Measurements from ENCODE around the gene KCTD8.

The KCTD8 gene

DNA sequence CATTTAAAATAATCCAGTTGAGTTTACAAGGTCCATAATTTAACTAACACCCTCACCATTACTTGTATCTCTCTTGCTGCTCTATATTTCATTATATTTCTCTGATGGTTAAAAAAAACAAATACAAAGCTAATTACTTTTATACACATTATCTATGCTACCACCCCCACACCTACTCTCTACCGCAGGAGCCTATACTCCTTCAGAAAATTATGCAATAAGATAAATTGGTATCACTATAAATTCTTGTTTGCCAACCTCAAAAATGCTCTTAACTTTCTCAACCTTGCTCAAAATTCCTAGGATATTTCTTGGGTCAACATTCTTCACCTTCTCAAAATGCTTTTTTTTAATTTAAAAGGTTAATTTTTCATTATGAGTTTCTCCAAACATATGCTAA is 282.7 kb downstream of the KCTD8 start:
- DNase-seq (ENCODE audit: low read depth): no peak
- no peak overlapping the region for H3K4me3 ChIP-seq (ENCODE audit: low read depth, low read length)
- TF ChIP-seq CTCF (IDR thresholded peaks at IDR 0.05; ENCODE audit: insufficient read depth, low read depth, low read length, missing control alignments): no peak

GRCh38 chr4:44162538-44163270 is 285.9 kb downstream of the KCTD8 start:
- DNase-seq (ENCODE audit: low read depth): no peak
- no peak for TF ChIP-seq CTCF (IDR thresholded peaks at IDR 0.05; ENCODE audit: insufficient read depth, low read depth, low read length, missing control alignments)
- H3K4me3 ChIP-seq (ENCODE audit: low read depth, low read length): no peak overlapping the region

DNA sequence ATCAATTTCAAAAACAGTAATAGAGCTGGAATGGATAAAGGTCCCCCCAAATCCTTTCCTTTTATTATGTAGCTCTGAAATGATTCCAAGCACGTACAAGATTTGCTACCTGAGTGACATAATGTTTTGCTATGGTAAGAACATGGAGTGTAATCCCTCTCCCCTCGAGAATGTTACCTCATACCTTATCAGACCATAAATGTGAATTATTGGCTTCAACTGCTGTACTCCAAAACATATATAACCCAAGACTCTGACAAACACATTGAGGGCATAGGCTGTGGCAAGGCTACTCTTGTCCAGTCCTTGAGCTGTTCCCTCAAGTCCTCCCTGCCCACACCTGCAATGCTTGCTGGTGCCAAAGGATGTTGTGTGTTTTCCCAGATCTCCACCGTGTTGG is 286.9 kb downstream of the KCTD8 start:
- no peak for DNase-seq (ENCODE audit: low read depth)
- no peak for TF ChIP-seq CTCF (IDR thresholded peaks at IDR 0.05; ENCODE audit: insufficient read depth, low read depth, low read length, missing control alignments)
- H3K4me3 ChIP-seq (ENCODE audit: low read depth, low read length): no peak overlapping the region

GRCh38 chr4:44160776-44161367 is 287.7 kb downstream of the KCTD8 start:
- no peak for TF ChIP-seq CTCF (IDR thresholded peaks at IDR 0.05; ENCODE audit: insufficient read depth, low read depth, low read length, missing control alignments)
- no peak overlapping the region for H3K4me3 ChIP-seq (ENCODE audit: low read depth, low read length)
- DNase-seq (ENCODE audit: low read depth): no peak

DNA sequence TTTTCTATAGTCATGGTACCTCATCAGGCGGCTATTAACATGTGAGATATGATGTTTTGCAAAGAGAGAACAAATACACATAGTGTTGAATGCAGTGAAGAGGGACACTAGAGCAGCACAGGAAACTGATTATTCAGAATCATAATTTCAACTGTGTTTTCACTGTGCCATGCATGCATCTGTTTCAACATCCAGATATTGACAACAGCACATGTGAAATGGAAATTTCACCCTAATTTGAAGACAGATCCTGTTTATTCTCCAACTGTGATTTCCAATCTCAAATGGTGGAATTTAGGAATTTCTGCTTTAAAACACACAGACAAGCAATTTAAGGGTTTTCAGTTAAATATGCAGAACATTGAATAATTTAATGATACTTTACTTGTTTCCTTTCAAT is 288.6 kb downstream of the KCTD8 start:
- DNase-seq (ENCODE audit: low read depth): no peak
- H3K4me3 ChIP-seq (ENCODE audit: low read depth, low read length): no peak overlapping the region
- TF ChIP-seq CTCF (IDR thresholded peaks at IDR 0.05; ENCODE audit: insufficient read depth, low read depth, low read length, missing control alignments): no peak

- TF ChIP-seq CTCF (IDR thresholded peaks at IDR 0.05; ENCODE audit: insufficient read depth, low read depth, low read length, missing control alignments): no peak
- H3K4me3 ChIP-seq (ENCODE audit: low read depth, low read length): no peak overlapping the region
- DNase-seq (ENCODE audit: low read depth): no peak
Measured at GRCh38 chr4:44157611-44158277, 290.9 kb downstream of the KCTD8 start.

Measured in GM12865 (cell line).